Measurements from ENCODE around the gene TOMM22.

DNA sequence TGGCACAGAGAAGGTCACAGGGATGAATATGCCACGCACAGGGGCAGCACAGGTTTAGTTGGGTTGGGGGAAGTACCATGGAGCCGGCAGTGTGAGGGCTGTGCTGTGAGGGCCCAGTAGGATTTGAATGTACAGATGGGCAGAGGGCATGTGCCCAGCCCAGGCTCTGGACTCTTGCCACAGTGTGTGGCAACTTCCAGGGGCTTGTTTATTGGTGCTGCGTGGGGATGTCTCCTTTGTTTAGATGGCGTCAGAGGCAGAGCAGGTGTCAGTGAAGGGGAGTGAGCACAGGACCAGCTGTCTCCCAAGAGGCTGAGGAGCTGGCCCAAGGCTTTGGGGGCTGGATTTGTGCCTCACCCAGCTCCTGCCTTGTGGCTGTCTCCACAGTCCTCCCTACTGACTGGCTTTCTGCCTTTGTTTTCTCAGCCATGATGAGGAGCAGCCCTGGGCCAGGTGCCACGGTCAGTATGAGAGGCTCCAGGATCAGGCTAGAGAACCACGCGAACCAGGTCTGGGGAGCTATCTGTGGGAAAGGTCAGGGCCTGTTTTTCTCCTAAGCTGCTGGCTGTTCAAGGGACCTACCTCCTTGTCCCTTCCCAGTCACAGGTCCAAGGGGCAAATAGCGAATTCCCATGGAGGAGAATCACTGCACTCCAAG lies 52.1 kb downstream of the TOMM22 start:
- TF ChIP-seq, protein P1, sequence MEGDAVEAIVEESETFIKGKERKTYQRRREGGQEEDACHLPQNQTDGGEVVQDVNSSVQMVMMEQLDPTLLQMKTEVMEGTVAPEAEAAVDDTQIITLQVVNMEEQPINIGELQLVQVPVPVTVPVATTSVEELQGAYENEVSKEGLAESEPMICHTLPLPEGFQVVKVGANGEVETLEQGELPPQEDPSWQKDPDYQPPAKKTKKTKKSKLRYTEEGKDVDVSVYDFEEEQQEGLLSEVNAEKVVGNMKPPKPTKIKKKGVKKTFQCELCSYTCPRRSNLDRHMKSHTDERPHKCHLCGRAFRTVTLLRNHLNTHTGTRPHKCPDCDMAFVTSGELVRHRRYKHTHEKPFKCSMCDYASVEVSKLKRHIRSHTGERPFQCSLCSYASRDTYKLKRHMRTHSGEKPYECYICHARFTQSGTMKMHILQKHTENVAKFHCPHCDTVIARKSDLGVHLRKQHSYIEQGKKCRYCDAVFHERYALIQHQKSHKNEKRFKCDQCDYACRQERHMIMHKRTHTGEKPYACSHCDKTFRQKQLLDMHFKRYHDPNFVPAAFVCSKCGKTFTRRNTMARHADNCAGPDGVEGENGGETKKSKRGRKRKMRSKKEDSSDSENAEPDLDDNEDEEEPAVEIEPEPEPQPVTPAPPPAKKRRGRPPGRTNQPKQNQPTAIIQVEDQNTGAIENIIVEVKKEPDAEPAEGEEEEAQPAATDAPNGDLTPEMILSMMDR (IDR thresholded peaks at IDR 0.05) = no peak
- TF ChIP-seq RELA (CRISPR knock-in tag; IDR thresholded peaks at IDR 0.05; ENCODE audit: borderline replicate concordance) (no peak), ZNF416 (CRISPR knock-in tag; IDR thresholded peaks at IDR 0.05) (no peak), ZNF121 (CRISPR knock-in tag; IDR thresholded peaks at IDR 0.05) (no peak), TEAD4 (CRISPR knock-in tag; IDR thresholded peaks at IDR 0.05) (no peak), SP1 (CRISPR knock-in tag; conservative IDR thresholded peaks at IDR 0.05) (no peak), SMAD3 (CRISPR knock-in tag; IDR thresholded peaks at IDR 0.05; ENCODE audit: borderline replicate concordance) (no peak)
- TF ChIP-seq, protein P2, sequence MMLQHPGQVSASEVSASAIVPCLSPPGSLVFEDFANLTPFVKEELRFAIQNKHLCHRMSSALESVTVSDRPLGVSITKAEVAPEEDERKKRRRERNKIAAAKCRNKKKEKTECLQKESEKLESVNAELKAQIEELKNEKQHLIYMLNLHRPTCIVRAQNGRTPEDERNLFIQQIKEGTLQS (CRISPR knock-in tag; conservative IDR thresholded peaks at IDR 0.05) = no peak

Data from WTC11 (cell line).